PC-3 (cell line): Measurements from ENCODE around the gene TAF4.

Experiments used
- EZH2phosphoT487 ChIP-seq: fragments of 300-600 bp; sonication (generic); IDR thresholded peaks from 2 replicates; pipeline ENCODE4 v1.6.1; 2018; ENCODE audit warnings: mild to moderate bottlenecking, antibody characterized with exemption, low read length, borderline replicate concordance
- TF ChIP-seq, protein P1 (sequence below): fragments of 300-600 bp; sonication (generic); conservative IDR thresholded peaks from 2 replicates; pipeline ENCODE4 v1.5.1; 2017; ENCODE audit warnings: antibody characterized with exemption, low read depth, mild to moderate bottlenecking, low read length

DNA sequence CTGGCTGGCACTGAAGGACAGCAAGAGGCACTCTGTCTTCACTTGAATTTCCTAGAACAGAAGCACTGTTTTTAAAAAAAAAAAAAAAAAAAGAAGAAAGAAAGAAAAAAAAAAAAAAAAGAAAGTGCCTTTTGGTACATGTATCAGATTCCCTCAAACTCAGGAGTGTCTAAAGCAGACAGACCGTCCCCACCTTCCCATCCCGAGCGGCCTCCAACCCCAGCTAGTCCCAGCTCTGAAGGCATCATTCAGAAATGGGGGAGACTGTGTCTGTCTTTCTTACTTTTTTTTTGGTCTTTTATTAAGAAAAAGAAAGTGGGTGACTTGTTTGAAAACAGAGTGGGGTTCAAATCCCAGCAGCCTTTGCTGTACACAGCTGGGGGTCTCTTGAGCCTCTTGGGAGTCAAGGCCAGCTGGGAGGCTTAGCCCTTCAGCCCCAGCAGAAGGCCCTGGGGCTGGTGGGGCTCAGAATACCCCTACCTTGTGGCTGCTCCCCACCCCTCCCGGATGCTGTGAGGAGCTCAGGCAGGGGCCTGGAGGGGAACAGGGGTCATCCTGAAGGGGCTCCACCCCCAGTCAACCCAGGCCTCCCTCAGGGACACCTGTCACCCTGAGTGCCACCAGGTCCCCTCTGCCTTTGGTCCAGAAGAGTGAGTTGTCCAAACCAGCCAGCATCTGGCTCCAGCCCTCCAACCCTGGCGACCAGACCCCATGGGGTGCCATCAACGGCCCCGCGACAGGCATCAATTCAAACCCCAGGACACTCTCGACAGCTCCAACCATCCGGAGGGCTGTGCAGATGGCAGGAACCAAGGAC is 128.3 kb downstream of the TAF4 start:
- TF ChIP-seq, protein P1, sequence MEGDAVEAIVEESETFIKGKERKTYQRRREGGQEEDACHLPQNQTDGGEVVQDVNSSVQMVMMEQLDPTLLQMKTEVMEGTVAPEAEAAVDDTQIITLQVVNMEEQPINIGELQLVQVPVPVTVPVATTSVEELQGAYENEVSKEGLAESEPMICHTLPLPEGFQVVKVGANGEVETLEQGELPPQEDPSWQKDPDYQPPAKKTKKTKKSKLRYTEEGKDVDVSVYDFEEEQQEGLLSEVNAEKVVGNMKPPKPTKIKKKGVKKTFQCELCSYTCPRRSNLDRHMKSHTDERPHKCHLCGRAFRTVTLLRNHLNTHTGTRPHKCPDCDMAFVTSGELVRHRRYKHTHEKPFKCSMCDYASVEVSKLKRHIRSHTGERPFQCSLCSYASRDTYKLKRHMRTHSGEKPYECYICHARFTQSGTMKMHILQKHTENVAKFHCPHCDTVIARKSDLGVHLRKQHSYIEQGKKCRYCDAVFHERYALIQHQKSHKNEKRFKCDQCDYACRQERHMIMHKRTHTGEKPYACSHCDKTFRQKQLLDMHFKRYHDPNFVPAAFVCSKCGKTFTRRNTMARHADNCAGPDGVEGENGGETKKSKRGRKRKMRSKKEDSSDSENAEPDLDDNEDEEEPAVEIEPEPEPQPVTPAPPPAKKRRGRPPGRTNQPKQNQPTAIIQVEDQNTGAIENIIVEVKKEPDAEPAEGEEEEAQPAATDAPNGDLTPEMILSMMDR, result no peak
- no peak for TF ChIP-seq EZH2phosphoT487
